CD8-positive, alpha-beta memory T cell (primary cell): ENCODE measurements around the gene COG2. TPM values are rescaled to one million over a fixed set of nuclear protein-coding genes. Genes with fewer than 3 reads are reported as not detected.
"Not testable (repeated sequence)": the region's sequence is repeated elsewhere in the genome, so short reads cannot be mapped to it uniquely, and the experiment has no call there.

Source experiments
- CTCF ChIA-PET: fragments of 350-600 bp; sonication (Branson Sonifier 250); formaldehyde crosslinking; loops from one replicate; lab custom pipeline; 2021; ENCODE audit warnings: antibody characterized with exemption; lab: Charles Lee
- POLR2A ChIA-PET: fragments of 350-600 bp; sonication (Branson Sonifier 250); formaldehyde crosslinking; loops from one replicate; lab custom pipeline; 2021; ENCODE audit warnings: antibody characterized with exemption; lab: Charles Lee
- DNase-seq, 5 donors: peaks; one replicate each; pipeline versions ENCODE4 v3.0.0 to v3.0.0-alpha.2; 2020 to 2022; ENCODE audit warnings: mixed read lengths in 1 of 5
- H3K27ac ChIP-seq: one replicate; pipeline ENCODE4 v1.7.0; 2013; ENCODE audit warnings: low read depth, mild to moderate bottlenecking, low read length, moderate library complexity
- H3K27me3 ChIP-seq: 2 replicates; pipeline ENCODE4 v1.7.0; 2013; ENCODE audit warnings: low read length, mild to moderate bottlenecking; ENCODE audit not compliant: insufficient read depth, poor library complexity, severe bottlenecking
- H3K36me3 ChIP-seq: 2 replicates; pipeline ENCODE4 v1.7.0; 2013; ENCODE audit warnings: mild to moderate bottlenecking, low read length, moderate library complexity; ENCODE audit not compliant: insufficient read depth
- H3K4me1 ChIP-seq: 2 replicates; pipeline ENCODE4 v1.7.0; 2013; ENCODE audit warnings: mild to moderate bottlenecking, low read length, moderate library complexity; ENCODE audit not compliant: insufficient read depth
- H3K4me3 ChIP-seq: 2 replicates; pipeline ENCODE4 v1.7.0; 2013; ENCODE audit warnings: mild to moderate bottlenecking, low read length
- H3K9me3 ChIP-seq: 2 replicates; pipeline ENCODE4 v1.7.0; 2013; ENCODE audit warnings: mild to moderate bottlenecking, low read length
- H3K27ac Mint-ChIP-seq, 8 donors: one replicate each; pipeline ENCODE4 v1.8.0; 2020 to 2021; ENCODE audit warnings: mixed read lengths in 8 of 8, mild to moderate bottlenecking in 6 of 8, inconsistent platforms in 3 of 8, moderate library complexity in 3 of 8
- H3K27me3 Mint-ChIP-seq, 2 donors: one replicate each; pipeline ENCODE4 v1.8.0; 2020 to 2021; ENCODE audit warnings: mixed read lengths in 2 of 2, mild to moderate bottlenecking in 1 of 2, moderate library complexity in 1 of 2
- H3K36me3 Mint-ChIP-seq, 3 donors: one replicate each; pipeline ENCODE4 v1.8.0; 2020 to 2021; ENCODE audit warnings: mixed read lengths in 3 of 3, inconsistent platforms in 1 of 3, mild to moderate bottlenecking in 1 of 3
- H3K4me1 Mint-ChIP-seq, 3 donors: one replicate each; pipeline ENCODE4 v1.8.0; 2020 to 2021; ENCODE audit warnings: mixed read lengths in 3 of 3, inconsistent platforms in 1 of 3, mild to moderate bottlenecking in 1 of 3
- H3K4me3 Mint-ChIP-seq, 7 donors: one replicate each; pipeline ENCODE4 v1.8.0; 2020 to 2021; ENCODE audit warnings: mixed read lengths in 7 of 7, mild to moderate bottlenecking in 6 of 7, moderate library complexity in 4 of 7, inconsistent platforms in 2 of 7
- H3K9me3 Mint-ChIP-seq, 5 donors: one replicate each; pipeline ENCODE4 v1.8.0; 2020 to 2022; ENCODE audit warnings: mixed read lengths in 5 of 5, mild to moderate bottlenecking in 3 of 5, moderate library complexity in 2 of 5, inconsistent platforms in 1 of 5
- polyA plus RNA-seq: library from polyadenylated mRNA; unstranded; fragments of 300-500 nt; fragmentation: Illumina TruSeq; gene quantifications from one replicate; pipeline ENCODE4 v1.2.3, GENCODE V29; 2021
- total RNA-seq, 2 experiments: library from RNA; stranded (reverse); gene quantifications; one replicate each; pipeline ENCODE4 v1.2.3, GENCODE V29; 2021

COG2 gene
- total and polyA plus RNA-seq, 3 experiments from 2014 or later = 35.0 to 47.5 (median 45.0) TPM

- Histone ChIP-seq H3K27me3 (no peaks in the 10 kb centered on the region), H3K4me3 (no peak overlapping the region), H3K4me1 (peaks cover 47% of the 10 kb centered on the region), H3K27ac (no peak overlapping the region), H3K36me3 (no peaks in the 10 kb centered on the region), H3K9me3 (no peaks in the 10 kb centered on the region)
- Mint-ChIP-seq H3K36me3 (peaks cover 10 to 33% (median 11%) of the 10 kb centered on the region in 3 donors), H3K27me3 (no peaks in the 10 kb centered on the region), H3K27ac (peak overlapping the region in 1 of 8 donors; percentile 45), H3K4me3 (peak overlapping the region in 2 of 7 donors; percentile 18 to 70), H3K9me3 (no peaks in the 10 kb centered on the region), H3K4me1 (peaks cover 80 to 93% (median 92%) of the 10 kb centered on the region in 3 donors)
- POLR2A ChIA-PET = no interaction called here
- CTCF ChIA-PET = no interaction called here
- DNase-seq = no peak
These were observed 4.5 kb downstream of the COG2 start for GRCh38 chr1:230646710-230647302.

- H3K9me3 ChIP-seq = no peaks in the 10 kb centered on the region
- POLR2A ChIA-PET = no interaction called here
- peak overlapping the region in 1 of 7 donors; percentile 31 for H3K4me3 Mint-ChIP-seq
- H3K27ac Mint-ChIP-seq = peak overlapping the region in 3 of 8 donors; percentile 23 to 33 (median 24)
- no peak for DNase-seq
- H3K4me1 Mint-ChIP-seq = peaks cover 82 to 95% (median 94%) of the 10 kb centered on the region in 3 donors
- peaks cover 10 to 37% (median 15%) of the 10 kb centered on the region in 3 donors for H3K36me3 Mint-ChIP-seq
- no peaks in the 10 kb centered on the region for H3K36me3 ChIP-seq
- H3K4me3 ChIP-seq = no peak overlapping the region
- H3K4me1 ChIP-seq = peaks cover 44% of the 10 kb centered on the region
- no peaks in the 10 kb centered on the region for H3K9me3 Mint-ChIP-seq
- H3K27ac ChIP-seq = no peak overlapping the region
- H3K27me3 ChIP-seq = no peaks in the 10 kb centered on the region
- CTCF ChIA-PET = no interaction called here
- no peaks in the 10 kb centered on the region for H3K27me3 Mint-ChIP-seq
These were observed 5.0 kb downstream of the COG2 start for GRCh38 chr1:230647321-230647720.

GRCh38 chr1:230648114-230648513 lies 5.8 kb downstream of the COG2 start:
- Mint-ChIP-seq H3K9me3 (no peaks in the 10 kb centered on the region), H3K27ac (no peak overlapping the region), H3K4me3 (no peak overlapping the region), H3K4me1 (peaks cover 82 to 97% (median 93%) of the 10 kb centered on the region in 3 donors), H3K36me3 (peaks cover 14 to 34% (median 15%) of the 10 kb centered on the region in 3 donors), H3K27me3 (no peaks in the 10 kb centered on the region)
- POLR2A ChIA-PET = no interaction called here
- Histone ChIP-seq H3K36me3 (no peaks in the 10 kb centered on the region), H3K27me3 (no peaks in the 10 kb centered on the region), H3K4me3 (no peak overlapping the region), H3K4me1 (peaks cover 40% of the 10 kb centered on the region), H3K9me3 (no peaks in the 10 kb centered on the region), H3K27ac (no peak overlapping the region)
- DNase-seq = no peak
- CTCF ChIA-PET = no interaction called here

- peaks cover 11 to 33% (median 15%) of the 10 kb centered on the region in 3 donors for H3K36me3 Mint-ChIP-seq
- peaks cover 18% of the 10 kb centered on the region for H3K4me1 ChIP-seq
- ChIA-PET CTCF (no interaction called here), POLR2A (no interaction called here)
- peaks cover 83 to 97% (median 92%) of the 10 kb centered on the region in 3 donors for H3K4me1 Mint-ChIP-seq
- no peak overlapping the region for H3K4me3 Mint-ChIP-seq
- H3K27ac ChIP-seq = no peak overlapping the region
- H3K9me3 ChIP-seq = no peaks in the 10 kb centered on the region
- H3K27ac Mint-ChIP-seq = no peak overlapping the region
- H3K9me3 Mint-ChIP-seq = no peaks in the 10 kb centered on the region
- DNase-seq = no peak
- no peaks in the 10 kb centered on the region for H3K27me3 ChIP-seq
- no peaks in the 10 kb centered on the region for H3K27me3 Mint-ChIP-seq
- H3K4me3 ChIP-seq = no peak overlapping the region
- no peaks in the 10 kb centered on the region for H3K36me3 ChIP-seq
These were observed 8.0 kb downstream of the COG2 start for GRCh38 chr1:230650300-230650699.

- Histone ChIP-seq H3K36me3 (no peaks in the 10 kb centered on the region), H3K9me3 (no peaks in the 10 kb centered on the region), H3K27me3 (no peaks in the 10 kb centered on the region), H3K4me1 (peaks cover 17% of the 10 kb centered on the region), H3K4me3 (no peak overlapping the region), H3K27ac (no peak overlapping the region)
- DNase-seq = no peak
- peaks cover 8 to 26% (median 15%) of the 10 kb centered on the region in 3 donors for H3K36me3 Mint-ChIP-seq
- H3K4me3 Mint-ChIP-seq = no peak overlapping the region
- H3K27ac Mint-ChIP-seq = no peak overlapping the region
- POLR2A ChIA-PET = no interaction called here
- CTCF ChIA-PET = interaction anchor here (0.8 to 1.2 kb wide), 2 partner anchors 8 to 9 kb away, joined by 3 to 4 read pairs; partner anchors contain the start of gene COG2
- no peaks in the 10 kb centered on the region for H3K9me3 Mint-ChIP-seq
- no peaks in the 10 kb centered on the region for H3K27me3 Mint-ChIP-seq
- peaks cover 83 to 97% (median 92%) of the 10 kb centered on the region in 3 donors for H3K4me1 Mint-ChIP-seq
These were observed 9.0 kb downstream of the COG2 start for GRCh38 chr1:230651235-230651634.

GRCh38 chr1:230656719-230657118 lies 14.4 kb downstream of the COG2 start:
- peak overlapping the region in 2 of 8 donors; percentile 11 to 16 for H3K27ac Mint-ChIP-seq
- H3K4me3 ChIP-seq, H3K9me3 Mint-ChIP-seq, CTCF ChIA-PET, H3K36me3 ChIP-seq, H3K27me3 Mint-ChIP-seq, H3K27ac ChIP-seq, H3K4me3 Mint-ChIP-seq, H3K9me3 ChIP-seq, H3K27me3 ChIP-seq, POLR2A ChIA-PET, DNase-seq, H3K4me1 ChIP-seq: not testable (repeated sequence)
- H3K4me1 Mint-ChIP-seq = peaks cover 51 to 60% (median 57%) of the 10 kb centered on the region in 3 donors
- peaks cover 5 to 42% (median 10%) of the 10 kb centered on the region in 3 donors for H3K36me3 Mint-ChIP-seq

- H3K4me3 ChIP-seq, CTCF ChIA-PET, H3K27me3 ChIP-seq, H3K9me3 ChIP-seq, H3K27me3 Mint-ChIP-seq, H3K27ac ChIP-seq, H3K4me1 ChIP-seq, H3K4me3 Mint-ChIP-seq, POLR2A ChIA-PET, DNase-seq, H3K36me3 ChIP-seq, H3K9me3 Mint-ChIP-seq, H3K27ac Mint-ChIP-seq: not testable (repeated sequence)
- Mint-ChIP-seq H3K4me1 (peaks cover 39 to 46% (median 45%) of the 10 kb centered on the region in 3 donors), H3K36me3 (peaks cover 0 to 49% (median 9%) of the 10 kb centered on the region in 3 donors)
These were observed 15.8 kb downstream of the COG2 start for GRCh38 chr1:230658103-230658502.

- Histone ChIP-seq H3K27me3 (no peaks in the 10 kb centered on the region), H3K4me3 (no peak overlapping the region), H3K9me3 (no peaks in the 10 kb centered on the region), H3K4me1 (no peaks in the 10 kb centered on the region), H3K36me3 (peaks cover 5% of the 10 kb centered on the region), H3K27ac (no peak overlapping the region)
- Mint-ChIP-seq H3K27ac (peak overlapping the region in 1 of 8 donors; percentile 25), H3K27me3 (no peaks in the 10 kb centered on the region), H3K4me3 (no peak overlapping the region), H3K4me1 (peaks cover 36 to 42% (median 41%) of the 10 kb centered on the region in 3 donors), H3K9me3 (no peaks in the 10 kb centered on the region), H3K36me3 (peaks cover 0 to 51% (median 11%) of the 10 kb centered on the region in 3 donors)
- CTCF ChIA-PET = no interaction called here
- POLR2A ChIA-PET = no interaction called here
- DNase-seq = no peak
These were observed 16.4 kb downstream of the COG2 start for GRCh38 chr1:230658691-230659090.
